GM18520 (cell line): ENCODE measurements around the gene FAM90A1.
"Not testable (repeated sequence)": the region's sequence is repeated elsewhere in the genome, so short reads cannot be mapped to it uniquely, and the experiment has no call there.

Experiments
- ATAC-seq: cut with Tn5 transposase; IDR thresholded peaks from one replicate; pipeline ENCODE4 v1.9.1; 2021; ENCODE audit not compliant: unreplicated experiment

The FAM90A1 gene

GRCh38 chr12:8233935-8234495 lies 6.6 kb upstream of the FAM90A1 start:
- ATAC-seq, result not testable (repeated sequence)

GRCh38 chr12:8233300-8233855 lies 6.0 kb upstream of the FAM90A1 start:
- ATAC-seq, result not testable (repeated sequence)

- not testable (repeated sequence) for ATAC-seq
Observed at GRCh38 chr12:8231666-8232608, 4.5 kb upstream of the FAM90A1 start.

- ATAC-seq, result not testable (repeated sequence)
Observed at GRCh38 chr12:8231049-8231448, 3.6 kb upstream of the FAM90A1 start.

- not testable (repeated sequence) for ATAC-seq
Observed at GRCh38 chr12:8229486-8229885, 2.1 kb upstream of the FAM90A1 start.

GRCh38 chr12:8228607-8229006 lies 1.2 kb upstream of the FAM90A1 start:
- ATAC-seq, result not testable (repeated sequence)

- not testable (repeated sequence) for ATAC-seq
Observed at GRCh38 chr12:8227732-8228077, 287 bp upstream of the FAM90A1 start.

GRCh38 chr12:8226355-8226754 lies 1.1 kb downstream of the FAM90A1 start:
- ATAC-seq, result no peak

GRCh38 chr12:8224782-8225181 lies 2.6 kb downstream of the FAM90A1 start:
- not testable (repeated sequence) for ATAC-seq

- ATAC-seq, result not testable (repeated sequence)
Observed at GRCh38 chr12:8223646-8224045, 3.8 kb downstream of the FAM90A1 start.

- ATAC-seq, result not testable (repeated sequence)
Observed at GRCh38 chr12:8222303-8222702, 5.1 kb downstream of the FAM90A1 start.

GRCh38 chr12:8221844-8222243 lies 5.6 kb downstream of the FAM90A1 start:
- ATAC-seq, result not testable (repeated sequence)

- ATAC-seq, result not testable (repeated sequence)
Observed at GRCh38 chr12:8221375-8221774, 6.0 kb downstream of the FAM90A1 start.

- ATAC-seq, result not testable (repeated sequence)
Observed at GRCh38 chr12:8218711-8219382, 8.6 kb downstream of the FAM90A1 start.

GRCh38 chr12:8197685-8198308 lies 29.6 kb downstream of the FAM90A1 start:
- not testable (repeated sequence) for ATAC-seq

- ATAC-seq, result not testable (repeated sequence)
Observed at GRCh38 chr12:8188088-8188487, 39.3 kb downstream of the FAM90A1 start.

GRCh38 chr12:8184206-8184605 lies 43.2 kb downstream of the FAM90A1 start:
- not testable (repeated sequence) for ATAC-seq

GRCh38 chr12:8183346-8183745 lies 44.1 kb downstream of the FAM90A1 start:
- not testable (repeated sequence) for ATAC-seq

- ATAC-seq, result not testable (repeated sequence)
Observed at GRCh38 chr12:8182923-8183322, 44.5 kb downstream of the FAM90A1 start.

- ATAC-seq, result not testable (repeated sequence)
Observed at GRCh38 chr12:8181271-8181670, 46.1 kb downstream of the FAM90A1 start.
